Thoracic aorta (tissue), 2 donors: ENCODE data around the gene SLC15A1. TPM values are rescaled to one million over a fixed set of nuclear protein-coding genes. Genes with fewer than 3 reads are reported as not detected.

Experiments
- ATAC-seq: fragments of 150-250 bp; one replicate; pipeline ENCODE4 v1.8.0; 2017; ENCODE audit warnings: low read depth; ENCODE audit not compliant: insufficient number of reproducible peaks, low FRiP score
- DNase-seq: peaks from one replicate; pipeline ENCODE4 v3.0.0-alpha.2; 2020; ENCODE audit warnings: low spot score
- H3K27ac ChIP-seq, 2 donors: fragments of 200-600 bp; sonication (generic); 1 replicate in 1 of 2; 2 replicates in 1 of 2; pipeline ENCODE4 v1.5.1; 2016; ENCODE audit warnings: mild to moderate bottlenecking in 2 of 2, moderate library complexity in 2 of 2
- H3K27me3 ChIP-seq: fragments of 200-600 bp; sonication (generic); replicated peaks from 2 replicates; pipeline ENCODE4 v1.6.0; 2016; ENCODE audit warnings: mild to moderate bottlenecking; ENCODE audit not compliant: insufficient read depth
- H3K36me3 ChIP-seq: fragments of 200-600 bp; sonication (generic); one replicate; pipeline ENCODE4 v1.5.1; 2016
- H3K4me1 ChIP-seq, 2 donors: fragments of 200-600 bp; sonication (generic); 1 replicate in 1 of 2; 2 replicates in 1 of 2; pipeline versions ENCODE4 v1.5.1 to v1.6.0; 2016; ENCODE audit warnings: low read depth in 2 of 2, mild to moderate bottlenecking in 1 of 2; ENCODE audit not compliant: control insufficient read depth in 1 of 2
- H3K4me3 ChIP-seq: fragments of 200-600 bp; sonication (generic); 2 replicates; pipeline ENCODE4 v1.5.1; 2016; ENCODE audit warnings: mild to moderate bottlenecking
- H3K9me3 ChIP-seq: fragments of 200-600 bp; sonication (generic); 2 replicates; pipeline ENCODE4 v1.5.1; 2016
- CTCF ChIP-seq: fragments of 200-600 bp; sonication (generic); IDR thresholded peaks from one replicate; pipeline ENCODE4 v1.5.1; 2019; ENCODE audit warnings: antibody characterized with exemption
- total RNA-seq, 2 donors: library from RNA; depleted of rRNA; stranded (reverse); fragments of >200 nt; gene quantifications; one replicate each; pipeline versions ENCODE4 v1.1.0 to v1.2.3, GENCODE V29; 2016

The SLC15A1 gene
- total RNA-seq, 2 donors from 2014 or later: not detected

GRCh38 chr13:98766697-98767096 lies 14.2 kb upstream of the SLC15A1 start:
- Histone ChIP-seq H3K27me3 (no peaks in the 10 kb centered on the region), H3K4me1 (no peaks in the 10 kb centered on the region), H3K36me3 (no peaks in the 10 kb centered on the region), H3K27ac (no peak overlapping the region), H3K9me3 (no peaks in the 10 kb centered on the region), H3K4me3 (no peak overlapping the region)
- no peak for TF ChIP-seq CTCF
- ATAC-seq: no peak
- DNase-seq: no peak

- TF ChIP-seq CTCF: no peak
- DNase-seq (no peak), ATAC-seq (no peak)
- no peak overlapping the region for H3K4me3 ChIP-seq
- no peaks in the 10 kb centered on the region for H3K9me3 ChIP-seq
- no peaks in the 10 kb centered on the region for H3K4me1 ChIP-seq
- no peaks in the 10 kb centered on the region for H3K27me3 ChIP-seq
- no peak overlapping the region for H3K27ac ChIP-seq
- no peaks in the 10 kb centered on the region for H3K36me3 ChIP-seq
Observed at GRCh38 chr13:98765996-98766519, 13.6 kb upstream of the SLC15A1 start.

- no peak for DNase-seq
- Histone ChIP-seq H3K36me3 (no peaks in the 10 kb centered on the region), H3K4me1 (no peaks in the 10 kb centered on the region), H3K27me3 (no peaks in the 10 kb centered on the region), H3K27ac (no peak overlapping the region), H3K9me3 (no peaks in the 10 kb centered on the region), H3K4me3 (no peak overlapping the region)
- TF ChIP-seq CTCF: no peak
- ATAC-seq: no peak
Observed at GRCh38 chr13:98761986-98762616, 9.6 kb upstream of the SLC15A1 start.

GRCh38 chr13:98761126-98761985 lies 8.9 kb upstream of the SLC15A1 start:
- DNase-seq: no peak
- no peak overlapping the region for H3K27ac ChIP-seq
- H3K27me3 ChIP-seq: no peaks in the 10 kb centered on the region
- no peaks in the 10 kb centered on the region for H3K4me1 ChIP-seq
- H3K4me3 ChIP-seq: no peak overlapping the region
- no peak for TF ChIP-seq CTCF
- no peak for ATAC-seq
- H3K36me3 ChIP-seq: no peaks in the 10 kb centered on the region
- H3K9me3 ChIP-seq: no peaks in the 10 kb centered on the region

GRCh38 chr13:98755729-98756128 lies 3.3 kb upstream of the SLC15A1 start:
- peaks cover 8 to 11% of the 10 kb centered on the region in 2 donors for H3K4me1 ChIP-seq
- H3K4me3 ChIP-seq: no peak overlapping the region
- H3K36me3 ChIP-seq: no peaks in the 10 kb centered on the region
- H3K27ac ChIP-seq: no peak overlapping the region
- ATAC-seq (no peak), DNase-seq (no peak)
- H3K27me3 ChIP-seq: no peaks in the 10 kb centered on the region
- H3K9me3 ChIP-seq: peaks cover 4% of the 10 kb centered on the region
- no peak for TF ChIP-seq CTCF
